ENCODE data around the gene SLC22A7.
"Not testable (repeated sequence)": the region's sequence is repeated elsewhere in the genome, so short reads cannot be mapped to it uniquely, and the experiment has no call there.

The SLC22A7 gene

DNA sequence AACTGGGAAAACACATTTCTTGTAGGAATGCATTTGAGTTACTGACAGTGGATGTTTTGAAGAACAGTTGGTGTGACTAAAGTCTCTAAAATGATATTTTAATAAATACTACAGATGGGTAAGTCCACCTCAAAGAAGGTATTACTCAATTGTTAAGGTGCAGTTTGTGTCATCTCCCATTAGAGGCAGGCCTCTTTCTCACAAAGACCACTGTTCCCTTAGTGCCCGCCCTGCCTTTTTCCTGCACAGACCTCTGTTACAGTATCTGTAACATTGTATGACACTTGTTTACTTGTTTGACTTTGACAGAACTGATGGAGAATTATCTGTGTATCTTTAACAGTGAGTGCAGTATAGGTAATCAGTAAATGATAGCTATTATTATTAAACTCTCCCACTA lies 15.8 kb downstream of the SLC22A7 start:
- no peaks in the 10 kb centered on the region for H3K9me3 Mint-ChIP-seq
- ATAC-seq, result no peak
- no peak overlapping the region for H3K27ac Mint-ChIP-seq
- no peak for DNase-seq (ENCODE audit: low spot score in 2 of 2)
- no peaks in the 10 kb centered on the region for H3K4me1 Mint-ChIP-seq
- no peaks in the 10 kb centered on the region for H3K36me3 Mint-ChIP-seq
- H3K4me3 Mint-ChIP-seq, result no peak overlapping the region

DNA sequence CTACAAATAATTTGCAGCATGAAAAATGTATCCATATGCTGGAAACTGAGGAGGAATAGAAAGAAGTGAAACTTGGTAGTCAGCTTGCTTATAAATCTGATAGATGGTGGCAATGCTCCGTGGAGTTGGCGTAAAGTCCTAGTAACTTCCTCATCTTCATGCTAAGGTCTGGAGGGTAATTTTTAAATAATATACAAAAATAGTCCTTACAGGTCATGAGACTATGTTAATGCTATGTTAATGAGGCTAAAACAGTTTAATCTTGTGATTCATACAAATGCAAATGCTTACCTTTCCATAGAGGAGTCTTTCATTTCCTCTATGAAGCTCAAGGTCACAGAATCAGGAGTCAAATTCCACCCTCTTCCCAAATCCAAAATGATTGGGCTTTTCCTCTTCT lies 20.0 kb downstream of the SLC22A7 start:
- H3K27ac Mint-ChIP-seq, result no peak overlapping the region
- H3K4me3 Mint-ChIP-seq, result no peak overlapping the region
- no peaks in the 10 kb centered on the region for H3K9me3 Mint-ChIP-seq
- no peaks in the 10 kb centered on the region for H3K36me3 Mint-ChIP-seq
- no peak for ATAC-seq
- no peaks in the 10 kb centered on the region for H3K4me1 Mint-ChIP-seq
- DNase-seq (ENCODE audit: low spot score in 2 of 2), result no peak

DNA sequence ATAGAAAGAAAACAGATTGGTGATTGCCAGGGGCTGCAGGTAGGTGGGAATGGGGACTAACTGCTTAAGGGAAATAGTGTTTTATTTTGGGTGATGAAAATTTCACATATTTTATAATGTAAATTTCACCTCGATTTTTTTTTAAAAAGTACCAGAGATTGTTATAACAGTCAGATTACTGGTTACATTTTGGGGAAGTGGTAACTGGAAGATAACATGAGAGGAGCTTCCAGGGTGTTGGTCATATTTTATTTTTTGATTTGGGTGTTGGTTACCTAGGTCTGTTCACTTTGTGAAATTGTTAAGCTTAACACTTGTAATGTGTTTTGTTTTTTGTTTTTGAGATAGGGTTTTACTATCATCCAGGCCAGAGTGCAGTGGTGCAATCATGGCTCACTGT lies 27.8 kb downstream of the SLC22A7 start:
- no peak overlapping the region for H3K4me3 Mint-ChIP-seq
- ATAC-seq, result no peak
- no peak for DNase-seq (ENCODE audit: low spot score in 2 of 2)
- no peak overlapping the region for H3K27ac Mint-ChIP-seq
- H3K4me1 Mint-ChIP-seq, result no peaks in the 10 kb centered on the region
- H3K9me3 Mint-ChIP-seq, result no peaks in the 10 kb centered on the region
- H3K36me3 Mint-ChIP-seq, result no peaks in the 10 kb centered on the region

DNA sequence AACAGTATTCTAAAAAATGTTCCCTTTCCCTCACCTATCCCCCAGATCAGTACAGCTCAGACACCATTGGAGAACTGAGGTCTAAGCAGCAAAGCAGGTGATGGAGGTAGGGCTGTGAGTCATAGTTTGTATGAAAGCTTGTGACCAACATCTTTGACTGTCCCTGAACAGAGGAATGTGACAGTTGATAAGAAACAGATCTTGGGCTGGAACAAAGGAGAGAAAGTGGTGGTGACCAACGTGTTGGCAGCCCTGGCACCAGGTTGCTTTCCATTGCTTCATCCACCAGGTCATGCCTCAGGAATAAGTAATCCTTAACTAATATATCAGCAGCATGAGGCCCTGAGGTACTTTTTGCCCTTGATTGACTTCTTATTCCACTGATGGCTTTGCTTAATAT lies 30.5 kb downstream of the SLC22A7 start:
- no peak overlapping the region for H3K4me3 Mint-ChIP-seq
- DNase-seq (ENCODE audit: low spot score in 2 of 2), result no peak
- H3K36me3 Mint-ChIP-seq, result no peaks in the 10 kb centered on the region
- ATAC-seq, result no peak
- H3K27ac Mint-ChIP-seq, result no peak overlapping the region
- peaks cover 12% of the 10 kb centered on the region for H3K4me1 Mint-ChIP-seq
- H3K9me3 Mint-ChIP-seq, result no peaks in the 10 kb centered on the region

DNA sequence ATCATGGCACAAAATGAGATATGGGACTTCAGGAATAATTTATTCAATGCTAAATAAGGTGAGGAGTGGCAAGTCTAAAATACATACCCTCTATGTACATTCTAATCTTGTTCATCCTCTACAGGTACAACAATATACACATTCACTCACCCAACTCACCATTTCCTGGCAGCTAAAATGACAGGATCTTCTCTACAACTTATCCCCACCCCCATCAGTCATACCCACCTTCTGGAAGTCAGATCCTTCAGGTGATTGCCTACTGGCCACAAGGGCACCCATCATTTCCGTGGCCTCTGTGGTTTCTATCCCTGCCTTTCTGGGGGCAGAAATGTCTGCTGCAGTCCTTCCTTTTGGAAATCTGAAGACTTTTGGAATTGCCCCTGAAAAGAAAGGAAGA lies 33.4 kb downstream of the SLC22A7 start:
- Mint-ChIP-seq H3K27ac (no peak overlapping the region), H3K9me3 (no peaks in the 10 kb centered on the region), H3K4me1 (peaks cover 12% of the 10 kb centered on the region), H3K36me3 (peaks cover 5% of the 10 kb centered on the region), H3K4me3 (no peak overlapping the region)
- ATAC-seq, result no peak
- no peak for DNase-seq (ENCODE audit: low spot score in 2 of 2)

DNA sequence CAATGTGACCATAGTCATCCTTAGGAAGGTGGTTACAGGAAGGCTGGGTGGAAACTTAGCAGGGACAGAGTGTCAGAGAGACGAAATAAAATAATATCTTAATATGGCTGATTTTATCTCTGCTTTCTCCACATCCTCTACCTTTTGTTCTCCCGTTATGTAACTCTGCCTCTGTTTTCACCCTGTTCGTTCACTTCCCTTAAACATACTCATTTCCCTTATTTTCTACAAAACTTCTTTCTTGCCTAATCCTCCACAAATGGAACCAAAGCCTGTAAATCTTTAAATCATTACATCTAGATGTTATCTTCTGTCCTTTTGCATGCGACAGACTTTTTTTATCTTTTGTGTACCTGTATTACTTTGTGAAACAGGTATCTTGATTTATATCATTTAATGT lies 33.8 kb downstream of the SLC22A7 start:
- ATAC-seq, result no peak
- H3K4me3 Mint-ChIP-seq, result no peak overlapping the region
- no peak for DNase-seq (ENCODE audit: low spot score in 2 of 2)
- H3K9me3 Mint-ChIP-seq, result no peaks in the 10 kb centered on the region
- H3K36me3 Mint-ChIP-seq, result peaks cover 8% of the 10 kb centered on the region
- H3K4me1 Mint-ChIP-seq, result peaks cover 12% of the 10 kb centered on the region
- no peak overlapping the region for H3K27ac Mint-ChIP-seq

DNA sequence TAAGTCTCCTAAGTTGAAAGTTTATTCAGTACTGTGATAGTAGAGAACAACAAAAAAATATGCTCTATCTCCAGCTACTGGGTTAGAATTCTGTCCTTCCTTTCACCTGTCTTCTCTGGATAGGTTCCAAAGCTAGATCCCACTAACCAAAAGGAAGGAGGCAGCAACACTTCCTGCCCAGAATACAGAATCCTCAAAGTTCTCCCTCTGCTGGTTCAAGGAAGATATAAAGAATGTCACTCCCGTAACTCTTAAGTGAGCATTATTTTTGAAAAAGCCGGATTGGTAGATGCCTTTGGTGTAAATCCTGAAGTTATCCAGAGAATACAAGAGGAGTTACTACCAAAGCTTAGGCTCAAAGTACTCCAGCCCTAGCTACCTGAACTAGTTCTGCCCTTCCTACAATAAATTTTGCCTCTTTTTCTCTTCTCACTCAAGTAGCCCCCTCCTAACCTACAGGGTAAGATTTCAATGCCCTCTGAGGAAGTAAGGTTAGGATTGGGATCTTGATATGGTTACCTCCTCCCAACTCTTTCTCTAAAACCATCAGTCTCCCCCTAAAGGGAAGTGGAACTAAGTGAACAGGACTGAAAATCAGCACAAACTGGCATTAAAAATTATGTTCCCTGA lies 36.5 kb downstream of the SLC22A7 start:
- Mint-ChIP-seq H3K27ac (peak overlapping the region; percentile 46), H3K36me3 (peaks cover 12% of the 10 kb centered on the region), H3K4me3 (no peak overlapping the region), H3K4me1 (peaks cover 12% of the 10 kb centered on the region), H3K9me3 (no peaks in the 10 kb centered on the region)
- DNase-seq (ENCODE audit: low spot score in 2 of 2) (no peak), ATAC-seq (no peak)

DNA sequence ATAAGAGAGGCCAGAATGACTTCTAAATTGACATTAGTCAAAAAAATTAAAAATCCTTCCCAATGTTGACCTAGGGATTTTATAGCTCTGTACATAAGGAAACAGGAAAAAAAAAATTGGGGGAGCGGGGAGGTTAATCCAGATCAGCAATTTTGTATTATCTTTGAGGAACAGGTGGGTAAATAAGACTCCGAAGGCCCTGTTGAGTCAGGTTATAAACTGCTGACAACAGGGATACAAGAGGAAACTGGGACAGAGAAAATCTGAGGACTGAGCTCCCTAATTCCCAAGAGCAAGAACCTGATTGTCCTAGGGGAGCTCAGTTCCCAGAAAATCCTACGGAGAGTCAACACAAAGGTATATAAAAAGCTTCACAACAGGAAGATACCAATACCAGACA lies 37.4 kb downstream of the SLC22A7 start:
- no peaks in the 10 kb centered on the region for H3K9me3 Mint-ChIP-seq
- ATAC-seq (no peak), DNase-seq (ENCODE audit: low spot score in 2 of 2) (no peak)
- peak overlapping the region; percentile 46 for H3K27ac Mint-ChIP-seq
- H3K4me1 Mint-ChIP-seq, result peaks cover 12% of the 10 kb centered on the region
- H3K36me3 Mint-ChIP-seq, result peaks cover 12% of the 10 kb centered on the region
- H3K4me3 Mint-ChIP-seq, result no peak overlapping the region

DNA sequence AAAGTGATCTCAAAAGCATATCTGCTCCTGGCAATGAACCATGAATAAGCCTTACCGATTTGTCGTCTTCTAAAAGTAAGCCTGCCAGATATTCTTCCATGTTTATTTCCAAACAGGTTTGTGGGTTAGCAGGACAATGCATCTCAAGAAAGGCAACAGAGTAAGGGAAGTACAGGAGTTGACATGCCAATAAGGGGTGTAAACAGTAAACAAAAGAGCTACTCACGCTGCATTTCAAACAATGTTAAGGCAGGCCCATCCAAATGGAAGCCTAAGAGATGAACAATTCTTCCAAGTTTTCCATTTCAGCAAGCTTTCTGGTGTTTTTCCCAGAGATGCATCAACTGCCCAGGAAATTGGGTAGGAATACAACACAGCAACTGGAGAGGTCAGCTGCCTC lies 38.3 kb downstream of the SLC22A7 start:
- ATAC-seq, result no peak
- peaks cover 12% of the 10 kb centered on the region for H3K36me3 Mint-ChIP-seq
- H3K9me3 Mint-ChIP-seq, result no peaks in the 10 kb centered on the region

DNA sequence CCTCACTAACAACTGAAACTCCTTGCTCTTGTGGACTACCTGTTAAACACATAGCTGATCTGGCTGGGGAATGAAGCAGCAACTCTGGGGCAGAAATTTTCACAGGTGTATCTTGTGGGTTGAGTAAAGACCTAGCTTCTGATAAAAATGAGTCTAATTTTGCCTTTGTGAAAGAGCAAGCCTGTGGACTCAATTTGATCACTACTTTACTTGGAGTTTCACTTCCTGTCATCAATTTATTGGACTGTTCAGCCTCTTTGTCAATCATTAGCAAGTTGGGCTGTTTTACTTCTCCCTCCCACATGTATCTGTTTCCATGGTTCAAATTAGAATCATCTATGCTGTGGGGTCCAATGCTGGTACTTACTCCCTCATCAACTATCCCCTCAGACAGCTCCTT lies 40.2 kb downstream of the SLC22A7 start:
- Mint-ChIP-seq H3K4me1 (no peaks in the 10 kb centered on the region), H3K36me3 (peaks cover 12% of the 10 kb centered on the region), H3K4me3 (no peak overlapping the region), H3K27ac (peak overlapping the region; percentile 78), H3K9me3 (no peaks in the 10 kb centered on the region)
- DNase-seq (ENCODE audit: low spot score in 2 of 2) (no peak), ATAC-seq (no peak)

More for the DNA sequence above, 38.3 kb downstream of the SLC22A7 start:
- Mint-ChIP-seq H3K27ac (no peak overlapping the region), H3K4me3 (no peak overlapping the region), H3K4me1 (peaks cover 10% of the 10 kb centered on the region)
- no peak for DNase-seq (ENCODE audit: low spot score in 2 of 2)

DNA sequence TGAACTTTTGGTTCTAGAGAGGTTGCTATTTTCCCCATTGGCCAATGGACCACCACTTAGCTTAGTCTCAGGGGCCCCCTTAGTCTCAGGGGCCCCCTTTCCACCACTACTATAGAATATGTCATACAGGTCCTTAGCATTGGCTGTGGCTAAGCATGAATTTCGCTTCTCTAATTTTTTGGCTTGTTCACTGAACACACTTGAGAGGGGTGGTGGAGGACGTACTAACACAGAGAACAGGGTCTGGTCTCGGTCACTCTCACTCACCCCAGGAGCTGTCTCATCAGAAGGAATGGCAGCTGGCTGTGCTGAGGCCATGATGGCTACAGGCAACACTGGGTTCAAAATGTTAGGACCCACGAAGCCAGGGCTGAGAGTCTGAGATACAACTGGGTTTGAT lies 41.1 kb downstream of the SLC22A7 start:
- H3K9me3 Mint-ChIP-seq, result no peaks in the 10 kb centered on the region
- H3K4me1 Mint-ChIP-seq, result no peaks in the 10 kb centered on the region
- ATAC-seq (no peak), DNase-seq (ENCODE audit: low spot score in 2 of 2) (no peak)
- no peak overlapping the region for H3K4me3 Mint-ChIP-seq
- H3K27ac Mint-ChIP-seq, result no peak overlapping the region
- H3K36me3 Mint-ChIP-seq, result peaks cover 12% of the 10 kb centered on the region

DNA sequence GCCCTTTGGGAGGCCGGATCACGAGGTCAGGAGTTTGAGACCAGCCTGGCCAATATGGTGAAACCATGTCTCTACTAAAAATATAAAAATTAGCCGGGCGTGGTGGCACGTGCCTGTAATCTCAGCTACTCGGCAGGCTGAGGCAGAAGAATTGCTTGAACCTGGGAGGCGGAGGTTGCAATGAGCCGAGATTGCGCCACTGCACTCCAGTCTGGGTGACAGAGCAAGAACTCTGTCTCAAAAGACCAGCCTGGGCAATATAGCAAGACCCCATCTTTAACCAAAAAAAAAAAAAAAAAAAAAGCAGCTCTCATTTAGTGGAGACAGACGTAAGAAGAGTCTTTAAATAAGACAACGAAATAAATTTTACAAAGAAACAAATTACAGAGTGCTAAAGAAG lies 48.2 kb downstream of the SLC22A7 start:
- H3K4me1 Mint-ChIP-seq; DNase-seq (ENCODE audit: low spot score in 2 of 2); ATAC-seq; H3K27ac Mint-ChIP-seq; H3K9me3 Mint-ChIP-seq; H3K4me3 Mint-ChIP-seq: not testable (repeated sequence)
- H3K36me3 Mint-ChIP-seq, result peaks cover 13% of the 10 kb centered on the region

DNA sequence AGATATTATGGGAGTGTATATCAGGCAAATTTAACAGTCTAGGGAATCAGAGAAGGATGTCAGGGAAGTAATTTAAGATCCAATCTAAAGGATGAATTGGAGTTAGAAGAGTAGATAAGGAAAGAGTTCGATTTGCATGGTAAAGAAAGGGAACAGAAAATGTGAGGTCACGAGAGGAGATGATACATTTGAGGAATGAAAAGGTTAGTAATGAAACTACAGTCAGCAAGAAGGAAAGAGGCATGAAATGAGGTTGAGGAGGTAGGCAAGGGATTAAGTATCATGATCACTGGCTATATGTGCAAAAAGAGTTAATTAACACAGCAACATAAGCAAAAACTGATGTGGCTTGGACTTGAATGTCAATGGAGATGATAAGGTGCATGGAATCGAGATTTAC lies 49.0 kb downstream of the SLC22A7 start:
- peaks cover 20% of the 10 kb centered on the region for H3K36me3 Mint-ChIP-seq
- no peaks in the 10 kb centered on the region for H3K4me1 Mint-ChIP-seq

DNA sequence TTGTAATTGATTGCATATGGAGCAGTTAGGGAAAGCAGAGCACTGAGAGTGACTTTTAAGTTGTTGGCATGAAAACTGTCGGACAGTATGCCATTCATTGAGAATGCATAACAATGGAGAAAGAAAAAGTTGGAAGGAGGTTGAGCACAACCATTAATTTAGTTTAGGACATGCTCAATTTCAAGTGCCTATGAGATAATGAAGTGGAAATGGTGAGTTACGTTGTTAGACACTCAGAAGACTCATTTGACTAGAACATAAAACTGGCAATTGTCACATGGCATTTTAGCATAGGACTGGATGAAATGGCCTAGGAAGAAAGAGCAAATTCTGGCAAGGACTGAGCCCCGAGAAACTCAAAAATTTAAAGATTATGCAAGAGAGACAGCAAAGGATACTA lies 49.4 kb downstream of the SLC22A7 start:
- Mint-ChIP-seq H3K27ac (no peak overlapping the region), H3K4me1 (no peaks in the 10 kb centered on the region), H3K4me3 (no peak overlapping the region), H3K9me3 (no peaks in the 10 kb centered on the region), H3K36me3 (peaks cover 25% of the 10 kb centered on the region)
- ATAC-seq (no peak), DNase-seq (ENCODE audit: low spot score in 2 of 2) (no peak)

More for the DNA sequence above, 49.0 kb downstream of the SLC22A7 start:
- no peaks in the 10 kb centered on the region for H3K9me3 Mint-ChIP-seq
- ATAC-seq, result no peak
- no peak for DNase-seq (ENCODE audit: low spot score in 2 of 2)
- H3K27ac Mint-ChIP-seq, result no peak overlapping the region
- no peak overlapping the region for H3K4me3 Mint-ChIP-seq

DNA sequence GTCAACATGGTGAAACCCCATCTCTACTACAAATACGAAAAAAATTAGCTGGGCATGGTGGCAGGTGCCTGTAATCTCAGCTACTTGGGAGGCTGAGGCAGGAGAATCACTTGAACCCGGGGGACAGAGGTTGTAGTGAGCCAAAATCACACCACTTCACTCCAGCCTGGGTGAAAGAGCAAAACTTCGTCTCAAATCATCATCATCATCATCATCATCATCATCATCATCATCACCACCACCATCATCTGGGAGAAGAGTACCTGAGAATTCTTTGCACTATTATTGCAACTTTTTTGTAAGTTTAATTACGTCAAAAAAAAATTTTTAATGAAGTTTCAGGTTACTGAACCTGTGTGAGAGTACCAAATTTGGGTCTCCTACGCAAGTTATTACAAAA lies 53.9 kb downstream of the SLC22A7 start:
- H3K4me1 Mint-ChIP-seq; H3K9me3 Mint-ChIP-seq; ATAC-seq; DNase-seq (ENCODE audit: low spot score in 2 of 2); H3K4me3 Mint-ChIP-seq; H3K27ac Mint-ChIP-seq: not testable (repeated sequence)
- H3K36me3 Mint-ChIP-seq, result peaks cover 52% of the 10 kb centered on the region
